Frontal cortex (tissue), 4 donors: ENCODE measurements around the gene RAB20. TPM values are rescaled to one million over a fixed set of nuclear protein-coding genes. Genes with fewer than 3 reads are reported as not detected.

Experiments
- DNase-seq, 2 donors: peaks; one replicate each; pipeline ENCODE4 v3.0.0; 2012; ENCODE audit warnings: low spot score in 2 of 2
- FAIRE-seq: peaks from 2 replicates; lab custom pipeline; 2012; peaks lifted over from hg19 to GRCh38; lab: Jason Lieb, UNC
- total RNA-seq: library from RNA; depleted of rRNA; stranded (reverse); fragments of >200 nt; gene quantifications from one replicate; pipeline ENCODE4 v1.2.3, GENCODE V29; 2014
- donor health status: control.
- donor health status: control.
- donor health status: control.

RAB20 gene
- total RNA-seq, 1 donor from 2014 or later = 2.0 TPM

DNA sequence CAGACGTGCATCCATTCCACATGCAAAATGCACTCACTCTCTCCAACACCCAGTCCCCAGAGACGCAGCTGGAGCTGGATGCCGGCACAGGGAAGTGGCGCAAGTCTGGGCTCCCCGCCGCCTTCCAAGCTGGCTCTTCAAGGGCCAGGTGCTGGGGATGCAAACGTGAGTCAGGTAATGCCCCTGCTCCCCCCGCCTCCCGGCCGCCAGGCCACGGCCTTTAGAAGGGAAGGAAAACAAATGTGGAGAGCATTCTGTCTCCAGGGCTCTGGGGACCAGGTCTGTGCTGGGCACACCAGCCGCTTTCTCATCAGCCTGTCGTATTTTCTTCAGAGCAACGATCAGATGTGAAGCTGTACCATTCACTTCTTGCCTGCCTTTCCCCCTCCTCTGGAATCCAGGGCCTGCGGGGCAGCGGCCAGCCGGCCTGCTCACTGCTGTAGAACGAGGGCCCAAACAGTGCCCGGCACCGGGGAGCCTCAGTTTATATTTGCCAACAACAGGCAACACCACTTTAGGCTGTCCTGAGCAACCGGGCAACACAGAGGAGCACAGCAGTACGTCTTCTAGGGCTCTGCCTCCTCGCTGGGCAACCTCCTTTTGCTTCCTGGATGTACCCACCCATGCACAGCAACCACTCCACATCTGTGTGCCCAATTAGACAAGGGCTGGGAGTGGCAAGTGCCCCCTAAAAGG, 3.8 kb downstream of the RAB20 start:
- FAIRE-seq (no peak), DNase-seq (no peak)

DNA sequence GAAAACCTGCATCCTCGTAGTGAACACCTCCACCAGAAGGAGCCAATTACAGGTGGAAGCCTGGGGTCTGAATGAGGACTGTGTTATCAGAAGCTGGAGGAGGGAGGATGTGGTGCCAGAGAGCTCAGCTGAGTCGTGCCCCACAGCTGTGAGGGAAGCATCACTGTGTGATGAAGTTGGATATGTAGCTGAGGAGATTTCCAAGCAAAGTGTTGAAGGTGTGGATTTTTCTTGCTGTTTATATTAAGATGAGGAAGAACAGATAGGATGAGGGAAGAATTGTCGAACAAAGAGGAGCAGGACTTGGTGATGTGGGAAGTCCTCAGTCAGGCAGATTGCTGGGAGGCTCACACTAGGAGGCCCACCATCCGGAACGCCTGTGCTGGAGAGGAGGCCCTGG, 4.4 kb downstream of the RAB20 start:
- no peak for FAIRE-seq
- DNase-seq = no peak

DNA sequence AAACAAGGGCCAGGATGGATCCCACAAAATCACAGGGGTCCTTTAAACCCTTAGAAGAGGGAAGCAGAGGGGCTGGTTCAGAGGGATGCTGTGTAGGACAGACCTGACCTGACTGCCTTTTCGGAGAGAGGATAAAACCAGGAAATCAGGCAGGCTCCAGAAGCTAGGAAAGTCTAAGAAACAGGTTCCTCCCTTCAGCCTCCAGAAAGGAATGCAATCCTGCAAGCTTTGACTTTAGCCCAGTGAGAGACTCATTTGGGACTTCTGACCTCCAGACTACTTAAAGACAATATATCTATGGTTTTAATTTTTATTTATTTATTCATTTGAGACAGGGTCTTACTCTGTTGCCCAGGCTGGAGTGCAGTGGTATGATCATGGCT, 5.3 kb downstream of the RAB20 start:
- FAIRE-seq = no peak
- no peak for DNase-seq

DNA sequence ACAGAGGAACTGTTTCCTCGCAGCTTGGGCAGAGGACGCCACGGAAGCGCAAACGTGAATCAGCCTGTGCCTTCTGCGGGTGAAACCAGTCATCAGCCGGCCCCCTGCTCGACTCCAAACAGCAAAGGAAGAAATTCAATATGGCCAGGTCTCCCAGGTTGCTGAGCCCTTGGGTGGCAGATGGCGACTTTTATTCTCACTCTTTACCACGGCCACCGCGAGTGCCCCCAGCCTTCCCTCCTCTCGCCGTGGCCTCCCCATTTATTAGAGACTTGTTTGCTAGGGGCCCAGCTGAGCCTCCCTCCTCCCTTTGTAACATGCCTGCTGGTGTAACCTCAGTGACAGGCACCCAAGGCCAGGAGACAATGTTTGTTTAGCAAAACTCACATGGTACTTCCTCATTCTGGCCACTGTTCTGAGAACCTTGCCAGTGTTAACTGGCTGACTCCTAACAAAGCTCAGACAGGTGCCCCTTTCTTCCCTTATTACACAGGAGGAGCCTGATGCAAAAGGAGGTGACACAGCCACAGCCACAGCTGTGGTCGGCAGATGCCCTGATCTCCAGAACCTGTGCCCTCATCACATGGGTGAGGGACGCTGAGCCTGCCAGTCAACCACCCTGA, 5.8 kb downstream of the RAB20 start:
- DNase-seq = no peak
- FAIRE-seq = no peak

DNA sequence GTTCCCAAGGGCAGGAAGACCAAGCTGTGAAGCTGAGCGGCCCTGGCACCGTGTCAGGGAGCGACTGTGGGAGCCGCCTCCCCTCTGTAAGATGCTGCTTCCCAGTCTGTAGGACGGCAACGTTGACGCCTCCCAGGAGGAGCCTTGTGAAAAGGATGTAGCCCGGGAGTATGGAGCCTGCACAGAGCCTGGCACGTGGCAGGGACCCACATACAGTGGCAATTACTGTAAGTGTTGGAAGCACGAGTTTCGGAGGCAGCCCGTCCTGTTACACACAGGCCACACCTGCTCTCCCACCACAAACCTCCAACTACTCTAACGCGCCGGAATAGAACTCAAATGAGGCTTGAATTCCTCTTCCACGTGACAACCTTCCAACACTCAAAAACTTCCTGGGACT, 6.6 kb downstream of the RAB20 start:
- FAIRE-seq (no peak), DNase-seq (no peak)

DNA sequence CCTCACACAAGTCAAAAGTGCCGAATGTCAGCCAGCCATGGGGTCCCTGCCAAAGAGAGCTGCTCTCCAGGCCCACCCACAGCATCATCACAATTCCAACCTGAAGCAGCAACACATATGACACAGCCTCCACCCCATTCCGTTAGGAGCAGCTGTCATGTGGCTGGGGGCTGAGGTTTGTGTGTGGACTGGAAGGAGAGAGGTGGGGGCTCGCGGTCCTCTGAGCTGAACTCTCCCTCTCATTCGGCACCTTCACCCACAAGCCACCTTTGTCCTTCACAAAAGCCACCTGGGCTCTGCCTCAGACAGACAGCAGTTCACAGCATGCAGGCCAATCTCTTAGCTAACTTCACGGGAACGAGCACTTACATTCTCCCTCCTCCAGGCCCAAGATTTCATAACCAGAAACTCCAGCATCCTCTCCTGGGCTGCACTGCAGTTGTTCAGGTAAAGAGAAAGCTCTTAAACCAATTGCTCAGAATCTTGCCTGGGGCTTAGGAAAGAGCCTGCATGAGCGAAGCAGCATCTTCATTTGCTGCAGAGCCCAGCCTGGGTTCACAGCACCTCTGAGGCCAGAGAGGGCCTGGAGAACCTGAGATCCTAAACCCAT, 7.2 kb downstream of the RAB20 start:
- FAIRE-seq = no peak
- DNase-seq = no peak

DNA sequence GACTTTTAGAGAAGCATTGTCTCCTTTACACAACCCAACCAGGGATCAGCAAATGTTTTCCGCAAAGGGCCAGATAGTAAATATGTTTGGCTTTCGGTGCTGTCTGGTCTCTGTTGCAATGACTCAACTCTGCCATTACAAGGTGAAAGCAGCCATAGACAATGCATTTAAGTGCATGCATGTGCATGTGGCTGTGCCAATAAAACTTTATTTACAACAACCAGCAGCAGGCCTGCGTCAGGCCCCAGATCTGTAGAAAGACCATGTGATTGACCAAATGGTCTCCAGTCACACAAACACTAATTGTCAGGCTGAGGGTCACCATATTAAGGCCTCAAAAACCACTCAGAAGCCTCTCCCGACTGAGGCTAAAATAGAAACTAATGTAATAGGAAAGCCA, 8.1 kb downstream of the RAB20 start:
- DNase-seq = no peak
- FAIRE-seq = no peak

DNA sequence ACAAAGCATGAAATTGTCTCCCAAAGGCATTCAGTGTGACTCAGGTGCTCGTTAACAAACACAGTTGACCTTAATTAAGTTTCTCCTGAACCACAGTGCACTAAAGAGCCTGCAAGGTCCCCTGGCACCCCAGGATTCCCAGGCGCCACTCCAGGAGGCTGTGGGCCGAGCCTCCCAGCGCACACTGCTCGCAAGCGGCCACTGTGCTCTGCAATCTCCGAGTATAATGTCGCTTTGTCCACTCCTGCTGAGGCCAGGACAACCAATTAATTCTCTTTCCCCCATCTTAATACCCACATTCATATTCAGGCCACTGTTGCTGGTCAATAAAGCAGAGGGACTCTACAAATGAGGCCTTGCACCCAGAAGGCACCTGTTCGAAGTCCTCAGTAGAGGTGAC, 8.8 kb downstream of the RAB20 start:
- DNase-seq = no peak
- FAIRE-seq = no peak

DNA sequence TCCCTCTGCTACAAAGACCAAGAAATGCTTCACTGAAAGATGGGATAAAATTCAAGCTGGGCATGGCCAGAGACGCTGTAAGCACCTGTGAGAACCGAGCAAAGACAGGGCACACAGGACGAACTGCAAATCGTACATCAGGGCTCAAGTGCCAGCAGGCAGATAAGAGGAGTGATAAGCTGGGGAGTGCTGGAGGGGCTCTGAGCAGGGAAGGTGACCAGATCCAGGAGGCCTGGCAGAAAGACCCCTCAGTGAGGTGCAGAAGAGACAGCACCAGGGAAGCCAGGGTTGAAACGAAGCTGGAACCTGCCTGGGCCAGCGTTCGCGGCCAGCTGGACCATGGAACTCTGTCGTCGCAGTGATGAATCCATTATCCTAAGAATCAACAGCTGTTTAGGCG, 10.2 kb downstream of the RAB20 start:
- FAIRE-seq = no peak
- DNase-seq = no peak

DNA sequence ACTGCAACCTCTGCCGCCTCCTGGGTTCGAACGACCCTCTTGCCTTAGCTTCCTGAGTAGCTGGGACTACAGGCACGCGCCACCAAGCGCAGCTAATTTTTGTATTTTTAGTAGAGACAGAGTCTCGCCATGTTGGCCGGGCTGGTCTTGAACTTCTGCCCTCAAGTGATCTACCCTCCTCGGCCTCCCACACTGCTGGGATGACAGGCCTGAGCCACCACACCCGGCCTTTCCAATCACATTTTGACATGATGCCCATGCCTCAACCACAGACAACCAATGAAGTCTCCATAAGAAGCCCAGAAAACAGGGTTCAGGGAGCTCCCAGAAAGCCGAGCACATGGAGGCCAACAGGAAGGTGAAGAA, 11.7 kb downstream of the RAB20 start:
- DNase-seq (no peak), FAIRE-seq (no peak)

DNA sequence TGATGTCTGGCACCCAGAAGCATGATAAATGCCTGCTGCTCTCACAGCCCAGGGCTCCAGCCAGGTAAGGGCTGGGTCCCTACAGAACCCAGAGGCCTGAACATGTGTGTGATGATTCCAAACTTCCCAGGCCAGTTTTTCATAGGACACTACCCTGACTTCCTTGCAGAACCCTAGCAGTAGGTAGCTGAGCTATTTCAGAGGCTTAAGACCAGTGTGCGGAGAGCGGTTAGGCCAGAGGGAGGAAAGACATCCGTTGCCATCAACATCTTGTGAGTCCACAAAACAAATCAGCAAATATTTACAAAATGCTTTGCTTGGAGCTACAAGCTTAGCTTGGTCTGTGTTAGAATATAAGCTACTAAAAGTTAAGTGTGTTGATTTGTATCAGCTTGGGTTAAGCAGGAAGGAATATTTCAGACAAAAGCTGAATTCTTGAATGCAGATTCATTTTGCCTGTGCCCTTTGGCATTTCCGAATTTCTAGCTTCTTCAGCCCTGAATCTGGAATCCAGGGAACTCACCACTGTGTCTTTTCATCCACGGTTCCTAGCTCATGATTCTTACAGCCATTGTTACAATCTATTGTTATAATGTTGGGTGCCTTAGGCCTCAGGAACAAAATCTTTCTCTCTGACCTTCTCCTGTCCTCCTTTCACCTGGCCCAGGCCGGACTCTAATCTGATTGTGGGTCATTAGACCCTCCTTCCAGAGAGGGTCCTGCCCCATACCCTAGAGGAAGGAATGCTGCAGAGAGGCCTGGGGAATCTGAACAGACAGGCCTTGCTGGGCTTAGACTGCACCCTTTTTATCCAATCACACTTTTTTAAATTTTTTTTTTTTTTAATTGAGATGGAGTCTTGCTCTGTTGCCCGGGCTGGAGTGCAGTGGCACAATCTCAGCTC, 12.4 kb downstream of the RAB20 start:
- FAIRE-seq (no peak), DNase-seq (no peak)

DNA sequence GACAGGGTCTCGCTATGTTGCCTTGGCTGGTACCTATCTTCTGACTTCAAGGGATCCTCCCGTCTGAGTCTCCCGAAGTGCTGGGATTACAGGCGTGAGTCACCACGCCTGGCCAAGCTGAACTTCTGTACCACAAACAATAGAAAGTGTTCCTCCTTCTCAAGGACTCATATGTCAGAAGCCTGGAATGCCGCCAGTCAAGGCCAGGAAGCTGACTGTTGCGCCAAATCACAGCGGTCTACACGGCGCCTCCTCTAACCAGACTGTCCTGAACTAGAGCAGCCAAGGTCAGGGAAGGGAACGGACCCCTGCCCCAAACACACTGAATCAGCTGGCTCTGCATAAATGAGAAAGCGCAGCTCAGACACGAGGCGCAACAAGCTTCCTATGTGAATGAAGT, 14.6 kb downstream of the RAB20 start:
- no peak for DNase-seq
- FAIRE-seq = no peak

DNA sequence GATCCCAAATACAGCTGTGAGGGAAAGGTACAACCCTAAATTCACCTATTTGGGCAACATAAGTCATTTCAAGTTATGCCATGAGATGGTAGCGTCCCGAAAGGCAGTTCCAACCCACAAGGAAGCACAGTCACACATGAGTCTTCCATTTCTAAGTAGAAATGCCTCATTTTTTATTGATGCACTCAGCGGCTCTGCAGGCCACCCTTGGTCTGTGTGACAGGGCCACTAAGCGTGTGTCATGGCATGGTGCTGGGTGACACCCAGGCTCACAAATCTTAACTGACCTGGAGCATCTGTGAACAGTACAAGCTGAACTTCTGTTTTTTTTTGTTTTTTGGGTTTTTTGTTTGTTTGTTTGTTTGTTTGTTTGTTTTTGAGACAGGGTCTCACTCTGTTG, 15.1 kb downstream of the RAB20 start:
- DNase-seq (no peak), FAIRE-seq (no peak)

DNA sequence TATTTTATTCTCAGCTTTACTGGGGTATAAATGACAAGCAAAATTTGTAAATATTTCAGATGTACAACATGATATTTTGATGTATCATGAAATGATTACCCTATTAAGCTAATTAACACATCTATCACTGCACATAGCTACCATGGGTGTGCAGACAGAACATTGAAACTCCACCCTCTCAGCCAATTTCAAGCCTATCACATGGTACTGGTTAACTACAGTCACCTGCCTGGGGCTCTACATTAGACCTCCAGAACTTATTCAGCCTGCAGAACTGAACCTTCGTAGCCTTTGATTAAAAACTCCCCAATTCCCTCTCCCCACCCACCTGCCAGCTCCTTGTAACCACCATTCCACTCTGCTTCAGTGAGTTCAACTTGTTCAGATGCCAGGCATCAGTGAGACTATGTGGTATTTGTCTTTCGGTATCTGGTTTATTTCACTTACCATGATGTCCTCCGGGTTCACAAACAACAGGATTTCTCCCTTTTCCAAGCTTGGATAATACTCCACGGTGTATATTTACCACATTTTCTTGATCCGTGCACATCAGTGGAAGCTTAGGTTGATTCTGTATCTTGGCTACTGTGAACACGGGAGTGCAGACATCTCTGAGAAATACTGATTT, 19.2 kb downstream of the RAB20 start:
- FAIRE-seq (no peak), DNase-seq (no peak)

DNA sequence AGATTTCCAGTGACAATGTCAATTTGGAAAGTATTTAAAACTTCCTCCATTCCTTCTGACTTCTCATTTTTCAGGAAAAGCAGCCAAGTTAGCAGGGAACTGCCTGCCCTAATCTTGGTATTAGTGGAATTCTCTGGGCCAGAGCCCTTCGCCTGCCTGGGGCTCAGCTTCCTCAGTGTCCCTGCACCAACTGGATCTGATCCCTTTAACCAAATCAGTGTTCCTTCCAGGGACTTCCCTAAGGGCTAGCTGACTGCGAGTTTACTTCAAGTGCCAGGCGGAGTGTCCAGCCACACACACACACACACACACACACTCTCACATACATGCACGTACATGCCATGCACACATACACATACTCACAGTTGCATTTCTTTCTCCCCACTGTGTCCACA, 20.0 kb downstream of the RAB20 start:
- FAIRE-seq (no peak), DNase-seq (no peak)

DNA sequence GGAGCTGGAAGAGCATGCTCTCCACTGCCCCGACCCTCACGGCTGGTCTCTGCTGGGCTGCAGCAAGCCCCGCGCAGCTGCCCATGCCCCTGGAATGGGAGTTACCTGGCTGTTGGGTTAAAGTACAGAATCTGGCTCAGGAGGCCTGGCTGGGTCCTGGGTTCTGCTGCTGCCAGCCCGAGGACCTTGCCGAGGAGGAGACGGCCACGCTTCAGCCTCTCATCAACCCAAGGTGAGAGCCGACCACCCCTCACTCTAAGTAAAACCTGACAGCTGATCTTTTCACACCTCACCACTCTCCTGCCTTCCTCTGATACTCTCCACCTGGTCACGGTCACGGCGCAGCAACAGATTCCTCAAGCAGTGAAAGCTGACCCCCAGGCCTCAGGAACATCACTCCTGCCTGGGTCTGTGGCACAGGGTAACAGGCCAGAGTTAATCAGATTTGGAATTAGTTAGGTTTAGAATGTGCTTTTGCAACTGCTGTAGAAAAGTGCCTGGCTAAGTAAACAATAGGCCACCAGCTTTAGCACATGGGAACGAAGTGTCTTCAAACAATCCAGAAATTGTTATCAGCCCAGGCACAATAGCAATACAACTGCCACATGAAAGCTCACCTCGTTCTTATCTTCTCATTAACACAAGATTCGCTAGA, 20.5 kb downstream of the RAB20 start:
- DNase-seq = no peak
- FAIRE-seq = no peak

DNA sequence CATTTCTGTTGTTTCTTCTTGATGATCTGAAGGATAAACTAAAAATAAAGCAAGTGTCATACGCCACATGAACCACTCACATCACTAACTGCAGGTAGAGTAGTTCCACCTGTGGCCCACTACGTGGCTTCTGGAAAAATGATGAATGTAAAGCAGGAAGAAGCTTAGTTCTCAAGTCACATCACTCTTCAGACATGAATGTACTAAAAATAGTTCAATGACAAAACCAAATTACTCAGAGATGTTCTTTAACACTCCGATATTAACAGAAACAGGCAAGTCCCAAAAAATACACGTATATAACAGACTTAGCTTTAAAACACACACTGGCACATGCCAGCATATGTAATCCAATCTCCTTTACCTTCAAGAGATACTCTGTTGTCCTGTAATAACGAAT, 21.6 kb downstream of the RAB20 start:
- DNase-seq = no peak
- FAIRE-seq = no peak

DNA sequence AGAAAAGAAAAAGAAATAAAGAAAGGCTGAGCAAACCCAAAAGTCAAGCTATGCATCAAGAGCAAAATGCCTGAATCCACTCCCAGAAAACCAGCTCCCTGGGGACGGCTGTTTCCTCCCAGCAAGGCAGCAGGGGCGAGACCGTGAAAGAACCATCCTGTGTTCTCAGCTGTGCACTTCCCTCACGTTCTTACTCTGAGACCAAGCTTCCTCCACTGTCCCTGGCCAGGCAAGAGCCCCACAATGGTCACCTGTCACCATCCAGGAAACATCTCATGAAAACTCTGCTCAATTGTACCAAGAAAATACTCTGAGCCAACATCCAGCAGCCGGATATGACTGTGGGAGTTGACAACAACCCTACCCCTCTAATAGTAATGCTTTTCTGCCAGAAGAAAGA, 22.9 kb downstream of the RAB20 start:
- DNase-seq = no peak
- FAIRE-seq = no peak

DNA sequence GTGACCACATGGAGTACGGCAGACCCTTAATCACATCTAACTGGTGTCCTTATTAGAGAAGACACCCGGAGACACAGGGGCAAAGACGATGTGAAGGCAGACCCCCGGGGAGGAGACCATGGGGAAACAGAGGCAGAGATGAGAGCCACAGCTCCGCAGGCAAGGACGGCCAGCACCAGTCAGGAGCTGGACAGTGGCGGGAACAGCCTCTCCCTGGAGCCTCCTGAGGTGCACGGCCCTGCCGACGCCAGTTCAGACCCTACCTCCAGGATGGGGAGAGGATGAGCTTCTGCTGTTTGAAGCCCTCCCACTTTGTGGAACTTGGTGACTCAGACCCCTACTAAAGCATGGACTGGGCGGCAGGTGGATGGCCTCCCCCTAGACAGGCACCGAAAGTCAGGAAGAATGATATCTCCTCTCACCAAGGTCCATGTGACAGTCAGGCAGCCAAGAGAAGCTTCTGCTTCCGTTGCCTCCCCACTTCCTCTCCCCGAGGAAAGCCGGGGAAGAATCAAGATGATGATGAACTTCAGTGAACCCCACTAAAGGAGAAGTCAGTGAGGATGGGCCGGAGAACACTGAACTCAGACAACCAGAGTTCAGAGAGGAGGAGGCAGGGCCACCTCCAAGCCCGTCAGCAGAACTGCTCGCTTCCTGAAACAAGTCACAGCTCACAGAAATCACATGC, 25.4 kb downstream of the RAB20 start:
- FAIRE-seq (no peak), DNase-seq (no peak)
